Activated T-cell treated with anti-CD3 and anti-CD28 coated beads, Interleukin-2, amount 50 U/mL, for 48 hours (primary cell): Measurements from ENCODE around the gene ACO2.
"Not testable (repeated sequence)": the region's sequence is repeated elsewhere in the genome, so short reads cannot be mapped to it uniquely, and the experiment has no call there.

Experiments
- DNase-seq, 2 experiments: peaks; one replicate each; pipeline ENCODE4 v3.0.0-alpha.2; 2020

The ACO2 gene

GRCh38 chr22:41468381-41469217 is at the start of gene ACO2, which contains the start of gene PHF5A:
TSS of gene ACO2 (plus strand) at chr22:41469117. CDS start at chr22:41469147, 30 bp downstream.
TSS of gene PHF5A (minus strand) at chr22:41468692. CDS start at chr22:41468653, 39 bp downstream.
- DNase-seq: peak; percentile 99 to 100

- DNase-seq: peak in 1 of 2 experiments; percentile 51
Observed at GRCh38 chr22:41425660-41426365, 43.1 kb upstream of the ACO2 start.

- DNase-seq: no peak
Observed at GRCh38 chr22:41429232-41429950, 39.5 kb upstream of the ACO2 start.

GRCh38 chr22:41429951-41430332 is 39.0 kb upstream of the ACO2 start:
- DNase-seq: no peak

GRCh38 chr22:41431656-41432055 is 37.3 kb upstream of the ACO2 start:
- DNase-seq: no peak

GRCh38 chr22:41433480-41433879 is 35.4 kb upstream of the ACO2 start:
- DNase-seq: not testable (repeated sequence)

- DNase-seq: not testable (repeated sequence)
Observed at GRCh38 chr22:41434361-41435003, 34.4 kb upstream of the ACO2 start.

- no peak for DNase-seq
Observed at GRCh38 chr22:41435560-41435959, 33.4 kb upstream of the ACO2 start.

GRCh38 chr22:41436322-41437113 is 32.4 kb upstream of the ACO2 start:
- no peak for DNase-seq

GRCh38 chr22:41437198-41437597 is 31.7 kb upstream of the ACO2 start:
- DNase-seq: no peak

GRCh38 chr22:41440511-41440910 is 28.4 kb upstream of the ACO2 start:
- not testable (repeated sequence) for DNase-seq

GRCh38 chr22:41442240-41442792 is 26.6 kb upstream of the ACO2 start:
- DNase-seq: no peak

GRCh38 chr22:41444360-41445128 is 24.4 kb upstream of the ACO2 start:
- peak; percentile 91 for DNase-seq

- peak; percentile 53 to 58 for DNase-seq
Observed at GRCh38 chr22:41445129-41446056, 23.5 kb upstream of the ACO2 start.

GRCh38 chr22:41446057-41446501 is 22.8 kb upstream of the ACO2 start:
- DNase-seq: peak in 1 of 2 experiments; percentile 41

GRCh38 chr22:41446639-41447434 is 22.1 kb upstream of the ACO2 start, which contains the start of gene TOB2:
TSS of gene TOB2 (minus strand) at chr22:41446801. CDS start at chr22:41437345, 9,456 bp downstream.
- peak; percentile 97 to 98 for DNase-seq

- DNase-seq: peak; percentile 77 to 80
Observed at GRCh38 chr22:41447435-41448188, 21.3 kb upstream of the ACO2 start.
